LNCAP (cell line): ENCODE data around the gene RTF2.

Source experiments
- CTCF ChIP-seq: fragments of 450-650 bp; IDR thresholded peaks from 2 replicates; pipeline ENCODE4 v1.5.1; 2017; ENCODE audit warnings: mild to moderate bottlenecking

RTF2 gene

GRCh38 chr20:56449459-56449858, 19.0 kb upstream of the RTF2 start:
- TF ChIP-seq CTCF, result no peak

- TF ChIP-seq CTCF, result no peak
Observed at GRCh38 chr20:56451056-56451765, 17.2 kb upstream of the RTF2 start.

GRCh38 chr20:56453352-56453751, 15.1 kb upstream of the RTF2 start:
- no peak for TF ChIP-seq CTCF

- TF ChIP-seq CTCF, result no peak
Observed at GRCh38 chr20:56454754-56455153, 13.7 kb upstream of the RTF2 start.

- TF ChIP-seq CTCF, result no peak
Observed at GRCh38 chr20:56458206-56458821, 10.1 kb upstream of the RTF2 start.

GRCh38 chr20:56460459-56460858, 8.0 kb upstream of the RTF2 start:
- no peak for TF ChIP-seq CTCF

- TF ChIP-seq CTCF, result no peak
Observed at GRCh38 chr20:56461576-56461975, 6.9 kb upstream of the RTF2 start.
